RWPE2 (cell line): ENCODE data around the gene PRRX2.

Experiments used
- ATAC-seq: fragments of 200-7000 bp; cut with Tn5 transposase; 3 replicates; pipeline ENCODE4 v1.9.1; 2021; ENCODE audit warnings: low read depth
- DNase-seq: peaks from one replicate; pipeline ENCODE4 v3.0.0-alpha.2; 2020; ENCODE audit warnings: low spot score
- H3K27ac ChIP-seq: fragments of 450-650 bp; 2 replicates; pipeline ENCODE4 v1.5.1; 2017; ENCODE audit warnings: mild to moderate bottlenecking; ENCODE audit not compliant: poor library complexity, severe bottlenecking
- H3K27me3 ChIP-seq: fragments of 250-450 bp; sonication (Bioruptor Pico); 2 replicates; pipeline ENCODE4 v1.5.1; 2021; ENCODE audit warnings: mild to moderate bottlenecking, moderate library complexity; ENCODE audit not compliant: insufficient read depth, poor library complexity, severe bottlenecking
- H3K36me3 ChIP-seq: fragments of 250-450 bp; sonication (Bioruptor Pico); 2 replicates; pipeline ENCODE4 v1.5.1; 2020; ENCODE audit warnings: low read depth, mild to moderate bottlenecking, moderate library complexity
- H3K4me1 ChIP-seq: fragments of 250-450 bp; sonication (Bioruptor Pico); 2 replicates; pipeline ENCODE4 v1.5.1; 2021; ENCODE audit warnings: mild to moderate bottlenecking, moderate library complexity; ENCODE audit not compliant: insufficient read depth, poor library complexity, severe bottlenecking
- H3K4me3 ChIP-seq: fragments of 250-450 bp; sonication (Bioruptor Pico); 2 replicates; pipeline ENCODE4 v1.5.1; 2021; ENCODE audit warnings: mild to moderate bottlenecking, moderate library complexity; ENCODE audit not compliant: severe bottlenecking
- H3K9me3 ChIP-seq: fragments of 250-450 bp; sonication (Bioruptor Pico); 2 replicates; pipeline ENCODE4 v1.5.1; 2021; ENCODE audit warnings: mild to moderate bottlenecking, moderate library complexity; ENCODE audit not compliant: severe bottlenecking
- TF ChIP-seq, protein P1 (sequence below): fragments of 450-650 bp; IDR thresholded peaks from one replicate; pipeline ENCODE4 v1.5.1; 2017; ENCODE audit warnings: mild to moderate bottlenecking, moderate library complexity; ENCODE audit not compliant: poor library complexity, severe bottlenecking

PRRX2 gene

DNA sequence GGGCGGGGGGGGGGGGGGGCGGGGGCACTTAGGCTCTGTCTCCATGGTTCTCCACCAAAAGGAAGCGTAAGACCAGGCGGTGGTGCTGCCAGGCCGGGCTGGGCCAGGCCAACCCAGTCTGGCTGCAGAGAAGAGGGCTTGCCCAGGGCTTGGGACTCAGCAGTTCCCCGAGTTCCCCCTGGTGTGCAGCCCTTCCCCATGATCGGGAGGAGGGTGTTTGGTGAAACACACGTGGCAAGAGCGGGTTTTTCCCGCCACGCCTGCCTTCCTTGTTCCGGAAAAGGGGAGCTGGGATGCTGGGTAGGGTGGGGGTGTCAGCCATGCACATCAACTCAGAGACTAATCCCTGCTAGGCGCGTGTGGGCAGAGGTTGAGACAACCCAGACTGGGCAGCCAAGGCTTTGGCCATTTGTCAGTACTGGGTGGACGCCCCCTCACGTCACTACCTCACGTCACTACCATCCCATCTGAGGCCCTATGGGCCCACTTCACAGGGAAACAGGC is 32.9 kb downstream of the PRRX2 start:
- no peak overlapping the region for H3K27ac ChIP-seq
- TF ChIP-seq, protein P1, sequence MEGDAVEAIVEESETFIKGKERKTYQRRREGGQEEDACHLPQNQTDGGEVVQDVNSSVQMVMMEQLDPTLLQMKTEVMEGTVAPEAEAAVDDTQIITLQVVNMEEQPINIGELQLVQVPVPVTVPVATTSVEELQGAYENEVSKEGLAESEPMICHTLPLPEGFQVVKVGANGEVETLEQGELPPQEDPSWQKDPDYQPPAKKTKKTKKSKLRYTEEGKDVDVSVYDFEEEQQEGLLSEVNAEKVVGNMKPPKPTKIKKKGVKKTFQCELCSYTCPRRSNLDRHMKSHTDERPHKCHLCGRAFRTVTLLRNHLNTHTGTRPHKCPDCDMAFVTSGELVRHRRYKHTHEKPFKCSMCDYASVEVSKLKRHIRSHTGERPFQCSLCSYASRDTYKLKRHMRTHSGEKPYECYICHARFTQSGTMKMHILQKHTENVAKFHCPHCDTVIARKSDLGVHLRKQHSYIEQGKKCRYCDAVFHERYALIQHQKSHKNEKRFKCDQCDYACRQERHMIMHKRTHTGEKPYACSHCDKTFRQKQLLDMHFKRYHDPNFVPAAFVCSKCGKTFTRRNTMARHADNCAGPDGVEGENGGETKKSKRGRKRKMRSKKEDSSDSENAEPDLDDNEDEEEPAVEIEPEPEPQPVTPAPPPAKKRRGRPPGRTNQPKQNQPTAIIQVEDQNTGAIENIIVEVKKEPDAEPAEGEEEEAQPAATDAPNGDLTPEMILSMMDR, result no peak
- peaks cover 7% of the 10 kb centered on the region for H3K27me3 ChIP-seq

DNA sequence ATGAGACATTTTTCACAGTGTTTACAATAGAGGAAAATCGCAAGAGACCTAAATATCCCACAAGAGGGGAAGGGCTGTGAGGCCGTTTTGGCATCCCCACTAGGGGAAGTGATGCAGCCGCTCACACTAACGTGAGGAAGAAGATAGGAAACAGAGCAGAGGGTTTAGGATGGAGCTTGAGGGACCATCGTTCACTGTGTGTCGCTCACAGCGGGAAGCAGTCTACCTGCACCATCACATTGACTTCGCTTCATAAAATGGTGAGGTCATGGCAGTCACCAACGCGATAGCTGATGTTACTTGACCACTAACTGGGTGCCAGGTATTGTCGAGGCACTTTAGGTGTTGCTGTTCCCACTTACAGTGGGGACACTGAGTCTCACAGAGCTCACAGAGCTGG is 35.6 kb downstream of the PRRX2 start:
- Histone ChIP-seq H3K27me3 (peaks cover 7% of the 10 kb centered on the region), H3K27ac (no peak overlapping the region), H3K36me3 (no peaks in the 10 kb centered on the region), H3K4me3 (no peak overlapping the region), H3K4me1 (no peaks in the 10 kb centered on the region), H3K9me3 (no peaks in the 10 kb centered on the region)
- TF ChIP-seq, protein P1, result no peak
- ATAC-seq, result no peak
- DNase-seq, result no peak

More for the DNA sequence above, 32.9 kb downstream of the PRRX2 start:
- no peaks in the 10 kb centered on the region for H3K9me3 ChIP-seq
- H3K4me3 ChIP-seq, result no peak overlapping the region
- ATAC-seq, result no peak
- no peaks in the 10 kb centered on the region for H3K36me3 ChIP-seq
- no peaks in the 10 kb centered on the region for H3K4me1 ChIP-seq
- no peak for DNase-seq

DNA sequence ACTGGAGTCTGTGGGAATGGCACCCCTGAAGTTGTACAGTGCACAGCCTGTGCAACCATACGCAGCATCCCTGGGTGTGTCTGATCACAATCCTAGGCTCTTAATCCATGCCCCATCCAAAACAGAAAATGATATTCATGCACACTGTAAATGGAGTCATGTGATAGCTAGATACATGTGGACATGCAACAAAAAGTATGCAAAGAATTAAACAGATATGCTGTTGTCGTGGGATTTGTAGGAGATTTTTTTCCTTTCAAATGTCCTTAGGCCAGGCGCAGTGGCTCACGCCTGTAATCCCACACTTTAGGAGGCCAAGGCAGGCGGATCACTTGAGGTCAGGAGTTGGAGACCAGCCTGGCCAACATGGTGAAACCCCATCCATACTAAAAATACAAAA is 36.1 kb downstream of the PRRX2 start:
- Histone ChIP-seq H3K4me1 (no peaks in the 10 kb centered on the region), H3K4me3 (no peak overlapping the region), H3K27ac (no peak overlapping the region), H3K36me3 (no peaks in the 10 kb centered on the region), H3K9me3 (no peaks in the 10 kb centered on the region), H3K27me3 (peaks cover 4% of the 10 kb centered on the region)
- TF ChIP-seq, protein P1, result no peak
- DNase-seq, result no peak
- no peak for ATAC-seq

DNA sequence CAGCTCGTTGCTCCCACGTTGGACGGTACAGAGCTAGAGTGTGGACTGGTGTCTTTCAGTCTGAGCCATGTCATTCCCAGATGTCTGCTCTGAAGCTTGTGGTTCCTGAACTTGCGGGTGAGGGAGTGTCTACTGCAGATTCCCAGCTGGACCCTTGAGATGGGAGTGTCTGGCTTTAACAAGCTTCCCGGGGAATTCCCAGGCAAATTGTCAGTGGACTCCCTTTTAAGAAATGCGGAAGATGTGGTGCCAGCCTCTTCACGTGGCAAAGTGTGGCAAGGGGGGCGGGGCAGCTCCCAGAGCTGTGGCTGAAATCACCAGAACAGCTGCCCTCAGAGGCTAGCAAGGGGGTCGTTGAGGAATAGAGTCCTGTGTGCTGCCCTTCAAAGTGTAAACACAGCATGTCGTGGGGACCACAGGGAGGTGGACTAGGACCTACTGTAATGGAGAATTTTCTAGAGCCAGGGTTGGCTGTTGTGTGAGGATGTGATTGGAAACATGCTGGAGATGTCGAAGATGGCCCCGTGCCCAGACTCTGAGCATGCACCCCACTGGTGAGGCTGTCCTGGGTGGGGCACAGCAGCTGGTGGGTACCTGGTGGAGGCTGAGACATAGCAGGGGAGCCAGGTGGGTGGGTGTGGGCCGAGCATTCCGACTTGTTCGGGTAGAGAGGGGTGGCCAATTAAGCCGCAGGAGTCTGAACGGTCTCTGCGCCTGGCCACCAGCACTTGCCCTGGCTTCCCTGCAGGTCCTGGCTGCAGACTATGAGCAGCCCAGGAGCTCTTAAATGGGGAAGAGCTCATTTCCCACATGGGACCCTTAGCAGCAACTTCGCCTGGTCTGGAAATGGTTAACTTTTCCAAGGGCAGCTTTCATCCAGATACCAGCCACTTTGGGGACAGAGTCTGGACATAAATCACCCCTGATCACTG is 37.4 kb downstream of the PRRX2 start:
- Histone ChIP-seq H3K27ac (no peak overlapping the region), H3K27me3 (no peaks in the 10 kb centered on the region), H3K4me1 (no peaks in the 10 kb centered on the region), H3K9me3 (no peaks in the 10 kb centered on the region), H3K4me3 (no peak overlapping the region), H3K36me3 (no peaks in the 10 kb centered on the region)
- TF ChIP-seq, protein P1, result no peak
- DNase-seq, result no peak
- ATAC-seq, result peak; percentile 68
